Lung (tissue), 12 donors: ENCODE measurements around the gene CALD1. TPM values are rescaled to one million over a fixed set of nuclear protein-coding genes. Genes with fewer than 3 reads are reported as not detected.

Experiments used
- ATAC-seq: fragments of 200-7000 bp; cut with Tn5 transposase; one replicate; pipeline ENCODE4 v1.9.1; 2020; ENCODE audit warnings: moderate number of reproducible peaks; ENCODE audit not compliant: insufficient read depth, low FRiP score
- DNase-seq, 3 donors: peaks; one replicate each; pipeline ENCODE4 v3.0.0-alpha.2; 2013 to 2017
- H3K27ac ChIP-seq, 2 donors: one replicate each; pipeline ENCODE4 v1.5.1; 2013; ENCODE audit warnings: mild to moderate bottlenecking in 2 of 2, moderate library complexity in 2 of 2, control low read depth in 1 of 2, inconsistent platforms in 1 of 2, low read depth in 1 of 2, low read length in 1 of 2
- H3K27me3 ChIP-seq, 3 donors: one replicate each; pipeline ENCODE4 v1.5.1; 2013; ENCODE audit warnings: low read length in 2 of 3; ENCODE audit not compliant: control insufficient read depth in 3 of 3, insufficient read depth in 3 of 3
- H3K36me3 ChIP-seq, 4 donors: one replicate each; pipeline ENCODE4 v1.5.1; 2013; ENCODE audit warnings: low read length in 4 of 4, mild to moderate bottlenecking in 1 of 4, moderate library complexity in 1 of 4; ENCODE audit not compliant: control insufficient read depth in 4 of 4, insufficient read depth in 4 of 4
- H3K4me1 ChIP-seq, 5 donors: one replicate each; pipeline ENCODE4 v1.5.1; 2013; ENCODE audit warnings: low read length in 5 of 5, mild to moderate bottlenecking in 2 of 5, moderate library complexity in 1 of 5; ENCODE audit not compliant: control insufficient read depth in 5 of 5, insufficient read depth in 5 of 5
- H3K4me3 ChIP-seq: one replicate; pipeline ENCODE4 v1.5.1; 2013; ENCODE audit warnings: mild to moderate bottlenecking, control low read depth, moderate library complexity
- H3K9ac ChIP-seq, 2 donors: one replicate each; pipeline ENCODE4 v1.5.1; 2013; ENCODE audit warnings: low read length in 2 of 2, control low read depth in 1 of 2; ENCODE audit not compliant: insufficient read depth in 1 of 2
- H3K9me3 ChIP-seq, 4 donors: one replicate each; pipeline ENCODE4 v1.5.1; 2013; ENCODE audit warnings: low read length in 3 of 4, mild to moderate bottlenecking in 1 of 4, moderate library complexity in 1 of 4; ENCODE audit not compliant: control insufficient read depth in 4 of 4, insufficient read depth in 3 of 4
- CTCF ChIP-seq: IDR thresholded peaks from 2 replicates; pipeline ENCODE4 v1.5.1; 2012; ENCODE audit warnings: mild to moderate bottlenecking; ENCODE audit errors: control extremely low read depth, extremely low read depth
- WGBS, 2 donors: extraction: QIAGEN DNeasy Blood & Tissue Kit; methylation state at CpG; one replicate each; pipeline ENCODE4 v1.1.7; 2013; 5-methylcytosine and 5-hydroxymethylcytosine counted together
- polyA plus RNA-seq, 2 donors: library from polyadenylated mRNA; stranded (reverse); fragments of 200-250 nt; gene quantifications; one replicate each; pipeline ENCODE4 v1.2.1, GENCODE V29; 2013
- total RNA-seq, 2 donors: library from RNA; depleted of rRNA in 1 of 2; stranded (reverse); fragments of >200 nt in 1 of 2; gene quantifications; one replicate each; pipeline ENCODE4 v1.2.1, GENCODE V29; 2014 to 2021
- donor health status: control.
- donor health status: control.
- donor health status: Bipolar disorder and iron deficiency.
- donor health status: healthy.
- donor health status: DM: yes; HTN: yes; CAD: no.

CALD1 gene
- total and polyA plus RNA-seq, 4 donors: 56.4 to 173 (median 92.0) TPM

GRCh38 chr7:134948246-134948645, 168.8 kb downstream of the CALD1 start:
- Histone ChIP-seq H3K27ac (no peak overlapping the region), H3K4me3 (no peak overlapping the region), H3K36me3 (peaks cover 6 to 43% (median 24%) of the 10 kb centered on the region in 4 donors), H3K4me1 (no peaks in the 10 kb centered on the region), H3K9me3 (no peaks in the 10 kb centered on the region), H3K9ac (no peak overlapping the region), H3K27me3 (no peaks in the 10 kb centered on the region)
- no peak for ATAC-seq
- WGBS, 2 donors: 84 to 88% methylated on average over 4 of the region's 4 CpGs
- no peak for DNase-seq
- no peak for TF ChIP-seq CTCF

GRCh38 chr7:134948736-134949135, 169.3 kb downstream of the CALD1 start:
- 75% methylated on average over 1 of the region's 1 CpG for WGBS, 2 donors
- no peak for TF ChIP-seq CTCF
- no peak overlapping the region for H3K27ac ChIP-seq
- no peaks in the 10 kb centered on the region for H3K4me1 ChIP-seq
- H3K9ac ChIP-seq: no peak overlapping the region
- H3K4me3 ChIP-seq: no peak overlapping the region
- no peak for ATAC-seq
- H3K9me3 ChIP-seq: no peaks in the 10 kb centered on the region
- no peak for DNase-seq
- H3K36me3 ChIP-seq: peaks cover 6 to 45% (median 24%) of the 10 kb centered on the region in 4 donors
- H3K27me3 ChIP-seq: no peaks in the 10 kb centered on the region

GRCh38 chr7:134949171-134949570, 169.7 kb downstream of the CALD1 start:
- Histone ChIP-seq H3K9me3 (no peaks in the 10 kb centered on the region), H3K4me1 (no peaks in the 10 kb centered on the region), H3K27ac (no peak overlapping the region), H3K27me3 (no peaks in the 10 kb centered on the region), H3K4me3 (no peak overlapping the region), H3K36me3 (peaks cover 6 to 46% (median 24%) of the 10 kb centered on the region in 4 donors), H3K9ac (no peak overlapping the region)
- no peak for TF ChIP-seq CTCF
- no peak for DNase-seq
- 78 to 82% methylated on average over 3 of the region's 3 CpGs for WGBS, 2 donors
- ATAC-seq: no peak
